ENCODE results near the gene ZNF41. TPM values are rescaled to one million over a fixed set of nuclear protein-coding genes. Genes with fewer than 3 reads are reported as not detected.
A peak's percentile ranks its signal among the peaks of the same experiment; 100 is the strongest.

The ZNF41 gene
- total and polyA plus RNA-seq, 2 donors (not counting 3 experiments of a cell fraction or from before 2014, with no cell fraction given): 2.9 to 7.5 TPM

- peak; percentile 57 for FAIRE-seq
- Histone ChIP-seq H4K20me1 (replicated peaks; ENCODE audit: control insufficient read depth, extremely low read depth, insufficient read depth, low read length) (no peaks in the 10 kb centered on the region), H3K4me1 (ENCODE audit: control insufficient read depth, extremely low read depth, insufficient read depth, low read length) (no peaks in the 10 kb centered on the region), H3K27me3 (ENCODE audit: control insufficient read depth in 2 of 2, insufficient read depth in 2 of 2, low read length in 2 of 2) (no peaks in the 10 kb centered on the region), H3K4me2 (ENCODE audit: insufficient read depth, low read length) (no peak overlapping the region), H3K4me3 (replicated peaks in 1 of 3; ENCODE audit: insufficient read depth in 1 of 3, low read depth in 1 of 3, low read length in 3 of 3) (no peak overlapping the region), H2AFZ (ENCODE audit: low read depth, low read length) (no peak overlapping the region), H3K79me2 (ENCODE audit: control insufficient read depth, insufficient read depth, low read length) (peaks cover 11% of the 10 kb centered on the region), H3K9me3 (replicated peaks; ENCODE audit: control insufficient read depth, insufficient read depth, low read length) (no peaks in the 10 kb centered on the region), H3K36me3 (ENCODE audit: control insufficient read depth in 2 of 2, extremely low read depth in 1 of 2, insufficient read depth in 2 of 2, low read length in 2 of 2) (no peaks in the 10 kb centered on the region), H3K27ac (ENCODE audit: insufficient read depth, low read depth, low read length) (no peak overlapping the region), H3K9me1 (replicated peaks; ENCODE audit: control insufficient read depth, extremely low read depth, insufficient read depth, low read length) (no peaks in the 10 kb centered on the region), H3K9ac (replicated peaks; ENCODE audit: extremely low read depth, insufficient read depth, low read length) (no peak overlapping the region)
- BruUV-seq (replicated peaks): no TSS peak
- DNase-seq (ENCODE audit: low read depth, low spot score): no peak
- CTCF ChIA-PET: no interaction called here
- dilution Hi-C loops (cut with MboI; ENCODE audit: extremely low pct_ligation_motif_present, low sequenced_read_pairs) (no loop called here), intact Hi-C loops (cut with micrococcal nuclease) (no loop called here)
- no peak for TF ChIP-seq MYC (IDR thresholded peaks at IDR 0.05; ENCODE audit: low read depth, low read length)
- TF ChIP-seq GATA2 (IDR thresholded peaks at IDR 0.05; ENCODE audit: insufficient read depth, insufficient read length, low read depth, low read length): no peak
- TF ChIP-seq POLR2AphosphoS5 (IDR thresholded peaks at IDR 0.05; ENCODE audit: insufficient read depth, low read depth, low read length): no peak
- TF ChIP-seq POLR2A (IDR thresholded peaks at IDR 0.05; ENCODE audit: low read depth, low read length): no peak
- TF ChIP-seq JUN (IDR thresholded peaks at IDR 0.05; ENCODE audit: borderline replicate concordance, insufficient read depth, insufficient read length, low read depth): no peak
- TF ChIP-seq, protein P1, sequence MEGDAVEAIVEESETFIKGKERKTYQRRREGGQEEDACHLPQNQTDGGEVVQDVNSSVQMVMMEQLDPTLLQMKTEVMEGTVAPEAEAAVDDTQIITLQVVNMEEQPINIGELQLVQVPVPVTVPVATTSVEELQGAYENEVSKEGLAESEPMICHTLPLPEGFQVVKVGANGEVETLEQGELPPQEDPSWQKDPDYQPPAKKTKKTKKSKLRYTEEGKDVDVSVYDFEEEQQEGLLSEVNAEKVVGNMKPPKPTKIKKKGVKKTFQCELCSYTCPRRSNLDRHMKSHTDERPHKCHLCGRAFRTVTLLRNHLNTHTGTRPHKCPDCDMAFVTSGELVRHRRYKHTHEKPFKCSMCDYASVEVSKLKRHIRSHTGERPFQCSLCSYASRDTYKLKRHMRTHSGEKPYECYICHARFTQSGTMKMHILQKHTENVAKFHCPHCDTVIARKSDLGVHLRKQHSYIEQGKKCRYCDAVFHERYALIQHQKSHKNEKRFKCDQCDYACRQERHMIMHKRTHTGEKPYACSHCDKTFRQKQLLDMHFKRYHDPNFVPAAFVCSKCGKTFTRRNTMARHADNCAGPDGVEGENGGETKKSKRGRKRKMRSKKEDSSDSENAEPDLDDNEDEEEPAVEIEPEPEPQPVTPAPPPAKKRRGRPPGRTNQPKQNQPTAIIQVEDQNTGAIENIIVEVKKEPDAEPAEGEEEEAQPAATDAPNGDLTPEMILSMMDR (IDR thresholded peaks at IDR 0.05; ENCODE audit: extremely low read depth in 1 of 2, insufficient read depth in 1 of 2, low read depth in 1 of 2, low read length in 2 of 2): no peak
- no peak for TF ChIP-seq MAX (IDR thresholded peaks at IDR 0.05; ENCODE audit: insufficient read depth, insufficient read length)
- no peak for TF ChIP-seq EZH2 (IDR thresholded peaks at IDR 0.05; ENCODE audit: borderline replicate concordance, low read depth, low read length, severe bottlenecking)
- no peak for TF ChIP-seq FOS (IDR thresholded peaks at IDR 0.05; ENCODE audit: borderline replicate concordance, insufficient read depth, low read length)
- POLR2A ChIA-PET: no interaction called here
Observed at GRCh38 chrX:47475476-47475875, 7.5 kb downstream of the ZNF41 start.
